NCI-H2196 treated with DMSO at 0.1 percent for 48 hours (cell line): Measurements from ENCODE around the gene KPNA2.

Source experiments
- DNase-seq: peaks from one replicate; lab custom pipeline; 2025; ENCODE audit not compliant: unreplicated experiment; lab: John Stamatoyannopoulos, UW

The KPNA2 gene

DNA sequence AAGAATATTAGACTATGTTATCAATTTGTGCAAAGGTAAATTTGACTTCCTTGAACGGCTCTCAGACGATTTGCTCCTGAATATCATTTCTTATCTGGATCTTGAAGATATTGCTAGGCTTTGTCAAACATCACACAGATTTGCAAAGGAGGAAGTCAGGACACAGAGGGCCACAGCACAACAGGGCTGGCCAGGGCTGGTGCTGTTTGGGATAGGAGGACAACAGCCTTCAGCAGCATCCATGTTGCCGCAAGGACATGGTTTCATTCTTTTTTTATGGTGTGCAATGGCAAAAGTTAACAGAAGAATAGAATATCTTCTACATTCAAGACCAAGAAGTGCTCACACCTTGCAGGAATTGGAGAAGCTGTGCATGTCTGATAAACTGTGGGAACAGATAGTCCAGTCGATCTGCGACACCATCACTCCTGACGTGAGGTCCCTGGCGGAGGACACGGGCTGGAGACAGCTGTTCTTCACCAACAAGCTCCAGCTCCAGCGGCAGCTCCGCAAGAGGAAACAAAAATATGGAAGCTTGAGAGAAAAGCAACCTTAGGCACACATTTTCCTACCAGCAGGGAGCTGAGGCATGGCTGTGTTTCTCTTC lies 59.8 kb downstream of the KPNA2 start:
- DNase-seq = no peak

DNA sequence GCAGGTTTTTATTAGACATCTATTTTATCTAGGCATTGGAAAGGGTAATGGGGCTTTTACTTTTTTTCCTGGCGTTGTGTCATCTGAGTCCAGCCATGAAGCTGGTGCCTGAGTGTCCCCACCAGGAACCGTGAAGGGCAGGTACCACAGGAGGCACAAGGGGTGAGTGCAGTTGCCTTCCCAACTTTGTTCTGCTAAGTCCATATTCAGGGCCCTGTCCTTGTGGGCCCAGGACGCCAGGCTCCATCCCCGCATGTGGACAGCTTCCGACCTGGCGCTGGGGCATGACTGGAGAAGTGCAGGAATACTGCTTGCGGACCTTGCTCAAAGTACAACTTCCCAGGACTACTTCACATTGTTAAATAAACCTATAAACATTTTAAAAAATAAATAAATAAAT lies 60.6 kb downstream of the KPNA2 start:
- no peak for DNase-seq
